Skin epidermis (tissue), 12 donors: ENCODE results near the gene XXYLT1.

Experiments used
- H3K27ac ChIP-seq, 21 experiments: fragments of 200-600 bp; sonication (generic) in 11 of 21; one replicate each; pipeline ENCODE4 v1.5.0; 2020; ENCODE audit warnings: mild to moderate bottlenecking in 3 of 21, inconsistent platforms in 2 of 21, moderate library complexity in 2 of 21
- H3K4me3 ChIP-seq, 7 experiments: fragments of 200-600 bp; sonication (generic) in 2 of 7; one replicate each; pipeline ENCODE4 v1.5.0; 2020; ENCODE audit warnings: inconsistent platforms in 2 of 7, mild to moderate bottlenecking in 2 of 7, moderate library complexity in 1 of 7

XXYLT1 gene

GRCh38 chr3:195254454-195255175 lies 16.3 kb downstream of the XXYLT1 start:
- Histone ChIP-seq H3K27ac (no peak overlapping the region), H3K4me3 (no peak overlapping the region)

- no peak overlapping the region for H3K4me3 ChIP-seq
- peak overlapping the region in 4 of 21 experiments; percentile 5 to 58 (median 56) for H3K27ac ChIP-seq
These were observed 17.0 kb downstream of the XXYLT1 start for GRCh38 chr3:195253923-195254432.

- Histone ChIP-seq H3K27ac (no peak overlapping the region), H3K4me3 (no peak overlapping the region)
These were observed 19.5 kb downstream of the XXYLT1 start for GRCh38 chr3:195251336-195252065.

GRCh38 chr3:195250473-195251251 lies 20.3 kb downstream of the XXYLT1 start:
- H3K27ac ChIP-seq = no peak overlapping the region
- H3K4me3 ChIP-seq = no peak overlapping the region

- Histone ChIP-seq H3K4me3 (no peak overlapping the region), H3K27ac (no peak overlapping the region)
These were observed 21.0 kb downstream of the XXYLT1 start for GRCh38 chr3:195249858-195250464.

- Histone ChIP-seq H3K27ac (no peak overlapping the region), H3K4me3 (no peak overlapping the region)
These were observed 21.7 kb downstream of the XXYLT1 start for GRCh38 chr3:195249057-195249770.

- no peak overlapping the region for H3K4me3 ChIP-seq
- H3K27ac ChIP-seq = no peak overlapping the region
These were observed 22.7 kb downstream of the XXYLT1 start for GRCh38 chr3:195248281-195248680.

GRCh38 chr3:195247863-195248189 lies 23.1 kb downstream of the XXYLT1 start:
- H3K4me3 ChIP-seq = no peak overlapping the region
- no peak overlapping the region for H3K27ac ChIP-seq

GRCh38 chr3:195247086-195247862 lies 23.7 kb downstream of the XXYLT1 start:
- no peak overlapping the region for H3K4me3 ChIP-seq
- H3K27ac ChIP-seq = no peak overlapping the region

- Histone ChIP-seq H3K4me3 (no peak overlapping the region), H3K27ac (no peak overlapping the region)
These were observed 24.4 kb downstream of the XXYLT1 start for GRCh38 chr3:195246581-195246995.

- Histone ChIP-seq H3K27ac (no peak overlapping the region), H3K4me3 (no peak overlapping the region)
These were observed 25.4 kb downstream of the XXYLT1 start for GRCh38 chr3:195245531-195245951.

- H3K4me3 ChIP-seq = no peak overlapping the region
- H3K27ac ChIP-seq = no peak overlapping the region
These were observed 29.2 kb downstream of the XXYLT1 start for GRCh38 chr3:195241592-195242355.

- Histone ChIP-seq H3K4me3 (no peak overlapping the region), H3K27ac (peak overlapping the region in 4 of 21 experiments; percentile 1 to 55 (median 28))
These were observed 30.0 kb downstream of the XXYLT1 start for GRCh38 chr3:195240939-195241338.

GRCh38 chr3:195240171-195240701 lies 30.7 kb downstream of the XXYLT1 start:
- Histone ChIP-seq H3K27ac (peak overlapping the region in 4 of 21 experiments; percentile 1 to 55 (median 28)), H3K4me3 (no peak overlapping the region)

GRCh38 chr3:195239121-195239520 lies 31.8 kb downstream of the XXYLT1 start:
- peak overlapping the region in 4 of 21 experiments; percentile 42 to 71 (median 54) for H3K27ac ChIP-seq

GRCh38 chr3:195238586-195239118 lies 32.3 kb downstream of the XXYLT1 start:
- Histone ChIP-seq H3K4me3 (no peak overlapping the region), H3K27ac (peak overlapping the region in 13 of 21 experiments; percentile 1 to 73 (median 43))

More at GRCh38 chr3:195239121-195239520, 31.8 kb downstream of the XXYLT1 start:
- H3K4me3 ChIP-seq = no peak overlapping the region

GRCh38 chr3:195238081-195238571 lies 32.8 kb downstream of the XXYLT1 start:
- Histone ChIP-seq H3K27ac (peak overlapping the region in 13 of 21 experiments; percentile 1 to 73 (median 43)), H3K4me3 (no peak overlapping the region)
